ENCODE results near the gene BRK1. TPM values are rescaled to one million over a fixed set of nuclear protein-coding genes. Genes with fewer than 3 reads are reported as not detected.

The BRK1 gene
- total RNA-seq, 1 experiment from 2014 or later: 88.1 TPM

Other genes starting within 250 kb of the BRK1 start
- not detected in 2 replicates for gene CIDEC, start 235.4 kb upstream of the BRK1 start, total RNA-seq (2014; rRNA removed; shearing (Covaris generic))
- 15.0 and 15.1 TPM in 2 replicates for gene JAGN1, start 225.1 kb upstream of the BRK1 start, total RNA-seq (2014; rRNA removed; shearing (Covaris generic))
- gene IL17RE, start 212.8 kb upstream of the BRK1 start, total RNA-seq (2014; rRNA removed; shearing (Covaris generic)): 1.5 and 1.9 TPM in 2 replicates
- 11.6 and 15.3 TPM in 2 replicates for gene IL17RC, start 198.6 kb upstream of the BRK1 start, total RNA-seq (2014; rRNA removed; shearing (Covaris generic))
- 22.2 and 30.2 TPM in 2 replicates for gene CRELD1, start 181.8 kb upstream of the BRK1 start, total RNA-seq (2014; rRNA removed; shearing (Covaris generic))
- 5.3 and 6.8 TPM in 2 replicates for gene PRRT3, start 163.3 kb upstream of the BRK1 start, total RNA-seq (2014; rRNA removed; shearing (Covaris generic))
- gene EMC3, start 128.8 kb upstream of the BRK1 start, total RNA-seq (2014; rRNA removed; shearing (Covaris generic)): 21.8 and 45.2 TPM in 2 replicates
- 67.7 and 77.5 TPM in 2 replicates for gene FANCD2, start 89.2 kb upstream of the BRK1 start, total RNA-seq (2014; rRNA removed; shearing (Covaris generic))
- gene FANCD2OS, start 7.4 kb upstream of the BRK1 start, total RNA-seq (2014; rRNA removed; shearing (Covaris generic)): not detected in 2 replicates
- gene VHL, start 26.1 kb downstream of the BRK1 start, total RNA-seq (2014; rRNA removed; shearing (Covaris generic)): 25.5 and 26.5 TPM in 2 replicates
- 0.83 and 1.9 TPM in 2 replicates for gene IRAK2, start 49.2 kb downstream of the BRK1 start, total RNA-seq (2014; rRNA removed; shearing (Covaris generic))
- gene TATDN2, start 132.8 kb downstream of the BRK1 start, total RNA-seq (2014; rRNA removed; shearing (Covaris generic)): 5.3 and 9.8 TPM in 2 replicates
- gene GHRL, start 177.3 kb downstream of the BRK1 start, total RNA-seq (2014; rRNA removed; shearing (Covaris generic)): not detected in 2 replicates
- gene SEC13, start 205.4 kb downstream of the BRK1 start, total RNA-seq (2014; rRNA removed; shearing (Covaris generic)): 193 and 204 TPM in 2 replicates